Subcutaneous adipose tissue (tissue), 4 donors: Measurements from ENCODE around the gene SYNE1. TPM values are rescaled to one million over a fixed set of nuclear protein-coding genes. Genes with fewer than 3 reads are reported as not detected.

ENCODE experiments used
- total RNA-seq, 4 donors: library from RNA; depleted of rRNA; stranded (reverse); fragments of >200 nt; gene quantifications; one replicate each; pipeline ENCODE4 v1.1.0, GENCODE V29; 2016
- TF ChIP-seq, protein P1 (sequence below): fragments of 450-650 bp; IDR thresholded peaks from one replicate; pipeline ENCODE4 v1.5.1; 2016; ENCODE audit warnings: low read depth, mild to moderate bottlenecking, control low read depth, antibody characterized with exemption, moderate library complexity

SYNE1 gene
- total RNA-seq, 4 donors from 2014 or later = 85.5 to 173 (median 111) TPM

DNA sequence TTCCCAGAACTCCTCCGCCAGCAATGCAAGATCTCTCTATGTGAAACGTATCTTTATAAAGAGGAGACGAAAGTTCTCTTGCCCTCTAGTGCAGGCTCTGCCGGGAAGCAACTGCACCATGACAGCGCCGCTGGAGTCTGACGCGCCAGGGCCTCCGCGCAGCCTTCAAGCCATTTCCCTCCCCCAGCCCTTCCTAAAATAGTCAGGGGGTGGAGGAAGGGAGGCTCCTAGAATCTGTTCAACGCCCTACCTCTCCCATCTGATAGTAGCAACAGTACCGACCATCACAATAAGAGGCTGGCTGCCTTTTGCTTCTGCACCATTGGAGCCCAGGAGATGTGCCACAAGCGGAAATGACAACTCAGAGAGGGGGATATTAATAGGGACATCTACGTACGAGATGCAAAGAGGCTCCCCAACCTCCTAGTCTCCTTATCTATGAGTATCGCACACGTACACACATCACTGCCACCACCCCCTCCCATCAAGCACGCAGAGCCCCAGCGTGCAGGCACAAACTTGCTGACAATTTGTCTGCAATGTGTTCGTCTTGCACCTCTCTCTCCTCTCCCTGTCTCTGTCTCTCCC is 1.0 kb downstream of the SYNE1 start:
- TF ChIP-seq, protein P1, sequence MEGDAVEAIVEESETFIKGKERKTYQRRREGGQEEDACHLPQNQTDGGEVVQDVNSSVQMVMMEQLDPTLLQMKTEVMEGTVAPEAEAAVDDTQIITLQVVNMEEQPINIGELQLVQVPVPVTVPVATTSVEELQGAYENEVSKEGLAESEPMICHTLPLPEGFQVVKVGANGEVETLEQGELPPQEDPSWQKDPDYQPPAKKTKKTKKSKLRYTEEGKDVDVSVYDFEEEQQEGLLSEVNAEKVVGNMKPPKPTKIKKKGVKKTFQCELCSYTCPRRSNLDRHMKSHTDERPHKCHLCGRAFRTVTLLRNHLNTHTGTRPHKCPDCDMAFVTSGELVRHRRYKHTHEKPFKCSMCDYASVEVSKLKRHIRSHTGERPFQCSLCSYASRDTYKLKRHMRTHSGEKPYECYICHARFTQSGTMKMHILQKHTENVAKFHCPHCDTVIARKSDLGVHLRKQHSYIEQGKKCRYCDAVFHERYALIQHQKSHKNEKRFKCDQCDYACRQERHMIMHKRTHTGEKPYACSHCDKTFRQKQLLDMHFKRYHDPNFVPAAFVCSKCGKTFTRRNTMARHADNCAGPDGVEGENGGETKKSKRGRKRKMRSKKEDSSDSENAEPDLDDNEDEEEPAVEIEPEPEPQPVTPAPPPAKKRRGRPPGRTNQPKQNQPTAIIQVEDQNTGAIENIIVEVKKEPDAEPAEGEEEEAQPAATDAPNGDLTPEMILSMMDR = no peak

DNA sequence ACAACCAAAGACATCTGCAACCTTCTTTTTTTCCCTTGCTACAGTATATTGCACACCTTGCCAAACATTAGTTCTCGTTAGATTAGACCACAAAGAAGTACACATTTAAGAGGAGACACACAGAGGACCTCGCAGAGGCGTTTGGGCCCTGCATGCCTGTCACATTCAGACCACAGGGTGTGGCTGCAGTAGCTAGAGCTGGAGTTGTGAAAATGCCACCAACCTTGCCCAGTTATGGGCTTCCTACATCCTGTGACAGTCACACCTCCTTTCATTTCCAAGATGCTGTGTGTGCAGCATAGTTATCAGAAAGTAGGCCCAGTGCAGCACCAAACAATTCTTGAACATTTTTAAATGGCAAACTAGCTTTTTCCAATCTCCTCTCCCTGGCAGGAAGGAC is 2.4 kb downstream of the SYNE1 start:
- TF ChIP-seq, protein P1 = no peak

DNA sequence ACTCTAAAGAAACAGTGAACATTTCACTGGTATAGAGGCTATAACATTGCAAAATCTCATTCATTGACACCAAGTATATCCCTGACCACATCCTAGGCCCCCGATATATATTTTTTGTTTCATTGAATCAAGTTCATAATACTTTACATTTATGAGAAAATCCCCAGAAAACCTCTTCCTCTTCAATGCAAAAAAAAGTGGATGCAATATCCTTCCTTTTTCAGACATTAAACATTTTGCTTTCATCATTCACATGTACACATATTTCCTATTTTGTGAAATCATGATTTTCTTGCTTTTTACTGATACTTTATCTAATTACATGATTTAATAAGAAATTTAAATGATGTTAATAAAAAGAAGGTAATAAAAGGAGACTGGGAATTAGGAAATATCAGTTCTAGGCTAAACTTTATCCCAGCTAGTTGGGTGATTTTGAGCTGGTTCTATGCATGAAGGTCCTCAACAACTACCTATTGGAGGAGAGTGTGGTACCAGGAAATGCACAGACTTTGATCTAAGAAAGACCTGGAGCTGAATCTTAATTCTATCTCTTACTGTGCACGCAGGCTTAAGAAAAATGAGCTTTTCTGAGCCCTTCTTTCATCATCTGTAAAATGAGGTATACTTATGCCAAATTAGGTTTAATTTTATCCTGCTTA is 4.9 kb downstream of the SYNE1 start:
- TF ChIP-seq, protein P1 = no peak

DNA sequence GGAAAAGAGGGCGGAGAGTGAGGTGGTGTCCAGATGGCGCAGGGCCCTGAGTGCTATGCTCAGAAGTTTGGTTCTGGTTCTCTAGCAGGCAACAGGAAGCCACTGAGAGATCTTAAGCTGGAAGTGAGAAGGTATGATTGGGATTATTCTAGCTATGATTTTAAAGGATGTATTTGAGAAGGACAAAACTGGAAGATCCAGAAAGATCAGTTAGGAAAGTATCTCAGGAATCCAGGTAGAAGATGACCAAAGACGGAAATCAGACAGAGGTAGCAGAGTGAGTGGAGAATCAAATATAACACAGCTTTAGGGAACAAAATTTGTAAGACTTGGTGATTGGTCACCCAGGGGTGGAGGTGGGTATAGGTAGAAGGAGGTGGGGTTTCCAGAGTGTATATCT is 5.8 kb downstream of the SYNE1 start:
- TF ChIP-seq, protein P1 = no peak

DNA sequence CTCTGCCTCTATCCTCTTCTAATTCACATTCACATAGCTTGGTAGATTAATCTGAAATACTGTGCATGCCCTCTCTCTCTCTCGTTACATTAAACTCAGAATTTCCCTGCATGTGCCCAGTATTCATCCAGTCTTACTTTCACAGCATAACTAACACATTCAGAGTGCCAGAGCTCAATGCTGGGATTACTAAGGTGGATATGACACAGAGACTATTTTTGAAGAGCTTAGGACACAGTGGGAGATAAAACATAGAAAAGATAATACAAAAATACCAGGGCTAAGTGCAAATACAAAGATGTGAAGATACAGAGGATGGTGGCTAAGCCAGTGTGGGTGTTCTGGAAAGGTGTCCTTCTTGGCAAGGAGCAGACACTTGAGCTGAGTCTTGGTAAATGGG is 6.3 kb downstream of the SYNE1 start:
- TF ChIP-seq, protein P1 = no peak

DNA sequence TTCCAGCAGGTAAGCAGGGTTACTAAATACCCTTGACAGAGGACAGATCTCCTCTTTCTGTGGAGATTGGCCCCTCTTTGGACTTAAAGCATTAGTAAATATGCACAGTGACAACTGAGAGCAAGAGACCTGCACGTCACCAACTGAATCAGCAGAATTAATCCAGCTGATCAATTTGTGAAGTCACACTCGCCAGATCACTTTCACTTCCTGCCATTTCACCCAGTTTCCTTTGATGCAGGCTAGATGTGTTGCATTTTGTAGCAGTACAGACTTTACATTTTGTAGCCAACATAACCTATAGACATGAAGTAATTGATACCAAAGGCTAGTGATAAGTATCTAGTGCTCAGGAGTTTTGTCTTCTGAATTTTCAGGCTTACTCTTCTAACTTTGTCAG is 11.9 kb downstream of the SYNE1 start:
- TF ChIP-seq, protein P1 = no peak

DNA sequence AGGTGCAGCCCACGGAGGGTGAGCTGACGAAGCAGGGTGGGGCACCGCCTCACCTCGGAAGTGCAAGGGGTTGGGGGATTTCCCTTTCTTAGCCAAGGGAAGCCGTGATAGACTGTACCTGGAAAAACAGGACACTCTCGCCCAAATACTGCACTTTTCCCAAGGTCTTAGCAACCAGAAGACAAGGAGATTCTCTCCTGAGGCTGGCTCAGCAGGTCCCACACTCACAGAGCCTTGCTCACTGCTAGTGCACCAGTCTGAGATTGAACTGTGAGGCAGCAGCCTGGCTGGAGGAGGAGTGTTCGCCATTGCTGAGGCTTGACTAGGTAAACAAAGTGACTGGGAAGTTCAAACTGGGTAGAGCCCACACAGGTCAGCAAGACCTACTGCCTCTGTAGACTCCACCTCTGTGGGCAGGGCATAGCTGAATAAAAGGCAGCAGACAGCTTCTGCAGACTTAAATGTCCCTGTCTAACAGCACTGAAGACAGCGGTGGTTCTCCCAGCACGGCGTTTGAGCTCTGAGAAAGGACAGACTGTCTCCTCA is 28.0 kb downstream of the SYNE1 start:
- TF ChIP-seq, protein P1 = no peak
